HL-60 (cell line): Measurements from ENCODE around the gene VAMP8.
"Not testable (repeated sequence)": the region's sequence is repeated elsewhere in the genome, so short reads cannot be mapped to it uniquely, and the experiment has no call there.

Experiments
- SPI1 ChIP-seq: IDR thresholded peaks from 2 replicates; pipeline ENCODE4 v1.6.1; 2012; ENCODE audit warnings: low read depth, mild to moderate bottlenecking, borderline replicate concordance
- TF ChIP-seq, protein P1 (sequence below): IDR thresholded peaks from one replicate; pipeline ENCODE4 v1.5.1; 2011; ENCODE audit warnings: low read length, control low read depth, inconsistent platforms; ENCODE audit not compliant: insufficient read depth

GRCh38 chr2:85560403-85560726 lies 17.0 kb upstream of the VAMP8 start:
- TF ChIP-seq SPI1: not testable (repeated sequence)
- TF ChIP-seq, protein P1, sequence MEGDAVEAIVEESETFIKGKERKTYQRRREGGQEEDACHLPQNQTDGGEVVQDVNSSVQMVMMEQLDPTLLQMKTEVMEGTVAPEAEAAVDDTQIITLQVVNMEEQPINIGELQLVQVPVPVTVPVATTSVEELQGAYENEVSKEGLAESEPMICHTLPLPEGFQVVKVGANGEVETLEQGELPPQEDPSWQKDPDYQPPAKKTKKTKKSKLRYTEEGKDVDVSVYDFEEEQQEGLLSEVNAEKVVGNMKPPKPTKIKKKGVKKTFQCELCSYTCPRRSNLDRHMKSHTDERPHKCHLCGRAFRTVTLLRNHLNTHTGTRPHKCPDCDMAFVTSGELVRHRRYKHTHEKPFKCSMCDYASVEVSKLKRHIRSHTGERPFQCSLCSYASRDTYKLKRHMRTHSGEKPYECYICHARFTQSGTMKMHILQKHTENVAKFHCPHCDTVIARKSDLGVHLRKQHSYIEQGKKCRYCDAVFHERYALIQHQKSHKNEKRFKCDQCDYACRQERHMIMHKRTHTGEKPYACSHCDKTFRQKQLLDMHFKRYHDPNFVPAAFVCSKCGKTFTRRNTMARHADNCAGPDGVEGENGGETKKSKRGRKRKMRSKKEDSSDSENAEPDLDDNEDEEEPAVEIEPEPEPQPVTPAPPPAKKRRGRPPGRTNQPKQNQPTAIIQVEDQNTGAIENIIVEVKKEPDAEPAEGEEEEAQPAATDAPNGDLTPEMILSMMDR: not testable (repeated sequence)
